Measurements from ENCODE around the gene SIRPB2. TPM values are rescaled to one million over a fixed set of nuclear protein-coding genes. Genes with fewer than 3 reads are reported as not detected.

The SIRPB2 gene
- total and polyA plus RNA-seq, 2 experiments from 2014 or later = not detected

DNA sequence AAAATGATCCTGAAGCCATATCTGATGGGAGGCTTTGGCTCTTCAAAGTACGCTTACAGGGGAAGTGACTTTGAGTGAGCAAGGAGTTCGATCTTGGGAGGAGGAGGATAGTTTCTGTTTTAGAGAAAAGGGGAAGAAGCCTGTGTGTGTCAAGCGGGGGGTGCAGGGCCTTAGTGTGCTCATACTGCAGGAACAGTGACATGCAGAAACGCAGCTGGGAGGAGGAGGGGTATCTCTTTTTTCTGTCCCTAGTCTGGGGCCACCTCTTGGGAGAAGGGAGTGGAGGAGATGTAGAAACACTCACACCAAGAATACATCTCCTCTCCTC is 46.5 kb upstream of the SIRPB2 start:
- no peak overlapping the region for H3K27ac ChIP-seq

DNA sequence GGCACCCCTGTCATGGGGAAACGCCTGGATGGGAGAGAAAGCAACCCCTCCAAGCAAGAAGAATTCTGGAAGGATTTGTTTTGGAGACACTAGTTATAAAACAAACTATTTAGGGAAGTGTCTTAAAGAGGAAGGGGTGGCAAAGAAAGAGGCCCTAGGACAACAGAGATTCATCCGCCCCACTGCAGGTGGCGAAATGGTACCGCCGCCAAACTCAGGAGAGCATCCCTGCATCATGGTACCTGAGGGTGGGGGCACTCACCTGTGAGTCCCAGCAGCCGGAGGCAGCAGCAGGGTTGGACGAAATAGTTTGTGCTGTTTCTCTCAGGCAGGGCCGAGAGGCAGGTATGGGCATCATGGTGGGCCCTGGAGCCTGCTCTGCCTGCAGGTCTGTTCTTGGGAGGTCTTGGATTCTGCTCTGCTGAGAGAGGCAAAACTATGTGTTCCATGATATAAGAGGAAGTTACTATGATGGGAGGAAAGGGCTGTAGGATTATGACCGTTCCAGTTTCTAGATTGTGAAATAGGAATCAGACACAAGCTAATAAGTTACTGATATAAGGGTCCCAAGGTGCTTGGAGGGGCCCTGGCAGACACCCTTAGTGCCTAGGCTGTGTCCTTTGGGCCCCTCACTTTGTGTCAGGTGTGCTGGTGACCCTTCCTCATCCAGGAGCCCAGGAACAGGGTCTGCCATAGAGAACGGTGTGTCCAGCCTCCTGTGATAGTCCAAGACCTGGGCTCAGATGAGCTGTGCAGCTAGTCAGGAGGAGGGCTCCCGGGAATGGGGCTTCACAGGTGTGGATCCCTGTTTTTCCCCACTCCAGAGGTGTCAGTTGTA is 45.9 kb upstream of the SIRPB2 start:
- Histone ChIP-seq H3K36me3 (replicated peaks; ENCODE audit: insufficient read depth, low read depth) (no peaks in the 10 kb centered on the region), H3K4me1 (ENCODE audit: insufficient read depth) (no peaks in the 10 kb centered on the region), H3K4me3 (no peak overlapping the region), H3K27me3 (peaks cover 3% of the 10 kb centered on the region), H2AFZ (no peak overlapping the region), H4K20me1 (ENCODE audit: insufficient read depth, poor library complexity, severe bottlenecking) (no peaks in the 10 kb centered on the region), H3K27ac (no peak overlapping the region), H3K79me2 (no peaks in the 10 kb centered on the region), H3K9me3 (ENCODE audit: low read depth) (no peaks in the 10 kb centered on the region), H3K9me2 (replicated peaks; ENCODE audit: insufficient read depth) (no peaks in the 10 kb centered on the region), H3K4me2 (no peak overlapping the region)
- 85% methylated on average over 11 of the region's 11 CpGs for WGBS (ENCODE audit: low lambda C conversion rate, missing lambda C conversion rate)
- no peak for DNase-seq (ENCODE audit: low spot score)
- TF ChIP-seq, protein P1, sequence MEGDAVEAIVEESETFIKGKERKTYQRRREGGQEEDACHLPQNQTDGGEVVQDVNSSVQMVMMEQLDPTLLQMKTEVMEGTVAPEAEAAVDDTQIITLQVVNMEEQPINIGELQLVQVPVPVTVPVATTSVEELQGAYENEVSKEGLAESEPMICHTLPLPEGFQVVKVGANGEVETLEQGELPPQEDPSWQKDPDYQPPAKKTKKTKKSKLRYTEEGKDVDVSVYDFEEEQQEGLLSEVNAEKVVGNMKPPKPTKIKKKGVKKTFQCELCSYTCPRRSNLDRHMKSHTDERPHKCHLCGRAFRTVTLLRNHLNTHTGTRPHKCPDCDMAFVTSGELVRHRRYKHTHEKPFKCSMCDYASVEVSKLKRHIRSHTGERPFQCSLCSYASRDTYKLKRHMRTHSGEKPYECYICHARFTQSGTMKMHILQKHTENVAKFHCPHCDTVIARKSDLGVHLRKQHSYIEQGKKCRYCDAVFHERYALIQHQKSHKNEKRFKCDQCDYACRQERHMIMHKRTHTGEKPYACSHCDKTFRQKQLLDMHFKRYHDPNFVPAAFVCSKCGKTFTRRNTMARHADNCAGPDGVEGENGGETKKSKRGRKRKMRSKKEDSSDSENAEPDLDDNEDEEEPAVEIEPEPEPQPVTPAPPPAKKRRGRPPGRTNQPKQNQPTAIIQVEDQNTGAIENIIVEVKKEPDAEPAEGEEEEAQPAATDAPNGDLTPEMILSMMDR (IDR thresholded peaks at IDR 0.05; ENCODE audit: poor library complexity) = no peak
- TF ChIP-seq EZH2phosphoT487 (IDR thresholded peaks at IDR 0.05; ENCODE audit: low read depth, severe bottlenecking, unreplicated experiment) = no peak
- TF ChIP-seq EZH2 (IDR thresholded peaks at IDR 0.05; ENCODE audit: borderline replicate concordance) = no peak

More for the DNA sequence above, 46.5 kb upstream of the SIRPB2 start:
- no peaks in the 10 kb centered on the region for H3K36me3 ChIP-seq (replicated peaks; ENCODE audit: insufficient read depth, low read depth)
- H3K4me3 ChIP-seq = no peak overlapping the region
- WGBS (ENCODE audit: low lambda C conversion rate, missing lambda C conversion rate) = 73% methylated on average over 4 of the region's 4 CpGs
- no peaks in the 10 kb centered on the region for H3K79me2 ChIP-seq
- no peaks in the 10 kb centered on the region for H3K9me2 ChIP-seq (replicated peaks; ENCODE audit: insufficient read depth)
- H2AFZ ChIP-seq = no peak overlapping the region
- no peak overlapping the region for H3K4me2 ChIP-seq
- no peak for DNase-seq (ENCODE audit: low spot score)
- no peaks in the 10 kb centered on the region for H3K4me1 ChIP-seq (ENCODE audit: insufficient read depth)
- no peaks in the 10 kb centered on the region for H4K20me1 ChIP-seq (ENCODE audit: insufficient read depth, poor library complexity, severe bottlenecking)
- H3K9me3 ChIP-seq (ENCODE audit: low read depth) = no peaks in the 10 kb centered on the region
- TF ChIP-seq, protein P1 (IDR thresholded peaks at IDR 0.05; ENCODE audit: poor library complexity) = no peak
- no peak for TF ChIP-seq EZH2 (IDR thresholded peaks at IDR 0.05; ENCODE audit: borderline replicate concordance)
- TF ChIP-seq EZH2phosphoT487 (IDR thresholded peaks at IDR 0.05; ENCODE audit: low read depth, severe bottlenecking, unreplicated experiment) = no peak
- peaks cover 3% of the 10 kb centered on the region for H3K27me3 ChIP-seq

- Histone ChIP-seq H3K4me1 (ENCODE audit: insufficient read depth) (no peaks in the 10 kb centered on the region), H3K9me2 (replicated peaks; ENCODE audit: insufficient read depth) (no peaks in the 10 kb centered on the region), H3K4me2 (no peak overlapping the region), H3K9me3 (ENCODE audit: low read depth) (no peaks in the 10 kb centered on the region), H3K36me3 (replicated peaks; ENCODE audit: insufficient read depth, low read depth) (no peaks in the 10 kb centered on the region), H2AFZ (no peak overlapping the region), H3K4me3 (no peak overlapping the region), H3K27me3 (peaks cover 3% of the 10 kb centered on the region), H3K27ac (no peak overlapping the region), H3K79me2 (no peaks in the 10 kb centered on the region), H4K20me1 (ENCODE audit: insufficient read depth, poor library complexity, severe bottlenecking) (no peaks in the 10 kb centered on the region)
- no peak for DNase-seq (ENCODE audit: low spot score)
- WGBS (ENCODE audit: low lambda C conversion rate, missing lambda C conversion rate) = 87% methylated on average over 5 of the region's 5 CpGs
- TF ChIP-seq EZH2phosphoT487 (IDR thresholded peaks at IDR 0.05; ENCODE audit: low read depth, severe bottlenecking, unreplicated experiment) = no peak
- no peak for TF ChIP-seq EZH2 (IDR thresholded peaks at IDR 0.05; ENCODE audit: borderline replicate concordance)
- TF ChIP-seq, protein P1 (IDR thresholded peaks at IDR 0.05; ENCODE audit: poor library complexity) = no peak
These were observed 44.4 kb upstream of the SIRPB2 start for GRCh38 chr20:1535420-1536175.
